ENCODE results near the gene ROM1.

GRCh38 chr11:62565100-62565802, 47.8 kb upstream of the ROM1 start:
- no peak for TF ChIP-seq CTCF (IDR thresholded peaks at IDR 0.05)
- TF ChIP-seq POLR2AphosphoS5 (IDR thresholded peaks at IDR 0.05; ENCODE audit: low read depth, low read length): no peak
- TF ChIP-seq TCF7L2 (IDR thresholded peaks at IDR 0.05; ENCODE audit: low read depth, low read length): no peak

All from Panc1 (cell line).